HG02571 (cell line): Measurements from ENCODE around the gene GPHN.
"Not testable (repeated sequence)": the region's sequence is repeated elsewhere in the genome, so short reads cannot be mapped to it uniquely, and the experiment has no call there.

ENCODE experiments used
- ATAC-seq: cut with Tn5 transposase; IDR thresholded peaks from one replicate; pipeline ENCODE4 v1.9.1; 2021; ENCODE audit warnings: mild to moderate bottlenecking, moderate library complexity; ENCODE audit not compliant: unreplicated experiment

Gene GPHN

GRCh38 chr14:67016856-67017255, 508.9 kb downstream of the GPHN start:
- ATAC-seq = no peak

GRCh38 chr14:67018720-67019119, 510.8 kb downstream of the GPHN start:
- ATAC-seq = no peak

- no peak for ATAC-seq
Observed at GRCh38 chr14:67019796-67020195, 511.8 kb downstream of the GPHN start.

- no peak for ATAC-seq
Observed at GRCh38 chr14:67031920-67032774, 524.2 kb downstream of the GPHN start.

- no peak for ATAC-seq
Observed at GRCh38 chr14:67045440-67045839, 537.5 kb downstream of the GPHN start.

GRCh38 chr14:67050896-67051295, 542.9 kb downstream of the GPHN start:
- ATAC-seq = no peak

GRCh38 chr14:67056684-67057083, 548.7 kb downstream of the GPHN start:
- ATAC-seq = no peak

GRCh38 chr14:67059596-67059995, 551.6 kb downstream of the GPHN start:
- no peak for ATAC-seq

- ATAC-seq = no peak
Observed at GRCh38 chr14:67060546-67060945, 552.6 kb downstream of the GPHN start.

GRCh38 chr14:67067070-67067814, 559.3 kb downstream of the GPHN start:
- ATAC-seq = not testable (repeated sequence)

- no peak for ATAC-seq
Observed at GRCh38 chr14:67068251-67068650, 560.3 kb downstream of the GPHN start.

- no peak for ATAC-seq
Observed at GRCh38 chr14:67071506-67071905, 563.6 kb downstream of the GPHN start.

GRCh38 chr14:67077921-67078320, 570.0 kb downstream of the GPHN start:
- no peak for ATAC-seq

GRCh38 chr14:67079846-67080245, 571.9 kb downstream of the GPHN start:
- ATAC-seq = no peak

- ATAC-seq = no peak
Observed at GRCh38 chr14:67108230-67108629, 600.3 kb downstream of the GPHN start.

- no peak for ATAC-seq
Observed at GRCh38 chr14:67111022-67111421, 603.1 kb downstream of the GPHN start.

GRCh38 chr14:67112344-67112743, 604.4 kb downstream of the GPHN start:
- no peak for ATAC-seq

GRCh38 chr14:67127174-67127573, 619.2 kb downstream of the GPHN start:
- ATAC-seq = no peak

GRCh38 chr14:67129768-67130167, 621.8 kb downstream of the GPHN start:
- no peak for ATAC-seq

- no peak for ATAC-seq
Observed at GRCh38 chr14:67131691-67132090, 623.7 kb downstream of the GPHN start.

GRCh38 chr14:67133144-67133543, 625.2 kb downstream of the GPHN start:
- ATAC-seq = no peak
